Esophagus muscularis mucosa (tissue), 4 donors: ENCODE measurements around the gene PSME3IP1. TPM values are rescaled to one million over a fixed set of nuclear protein-coding genes. Genes with fewer than 3 reads are reported as not detected.

Source experiments
- DNase-seq: peaks from one replicate; pipeline ENCODE4 v3.0.0-alpha.2; 2017; ENCODE audit errors: extremely low spot score
- H3K27ac ChIP-seq, 4 donors: fragments of 200-600 bp; sonication (generic); replicated peaks in 1 of 4; 1 replicate in 3 of 4; 2 replicates in 1 of 4; pipeline ENCODE4 v1.5.1; 2016 to 2019; ENCODE audit warnings: mild to moderate bottlenecking in 1 of 4
- H3K27me3 ChIP-seq, 4 donors: fragments of 200-600 bp; sonication (generic); one replicate each; pipeline versions ENCODE4 v1.5.1 to v1.6.0; 2016 to 2019
- H3K36me3 ChIP-seq, 4 donors: fragments of 200-600 bp; sonication (generic); one replicate each; pipeline ENCODE4 v1.5.1; 2016 to 2019
- H3K4me1 ChIP-seq, 4 donors: fragments of 200-600 bp; sonication (generic); one replicate each; pipeline ENCODE4 v1.5.1; 2016 to 2019
- H3K4me3 ChIP-seq, 4 donors: fragments of 200-600 bp; sonication (generic); 1 replicate in 2 of 4; 2 replicates in 2 of 4; pipeline ENCODE4 v1.5.1; 2016 to 2019; ENCODE audit warnings: mild to moderate bottlenecking in 4 of 4, moderate library complexity in 1 of 4
- H3K9me3 ChIP-seq, 4 donors: fragments of 200-600 bp; sonication (generic); 1 replicate in 3 of 4; 2 replicates in 1 of 4; pipeline ENCODE4 v1.5.1; 2016 to 2019
- CTCF ChIP-seq, 3 experiments: fragments of 200-600 bp in 2 of 3; fragments of 450-650 bp in 1 of 3; sonication (generic) in 2 of 3; IDR thresholded peaks; one replicate each; pipeline ENCODE4 v1.5.1; 2017 to 2019; ENCODE audit warnings: antibody characterized with exemption in 3 of 3, mild to moderate bottlenecking in 2 of 3, moderate library complexity in 1 of 3
- EP300 ChIP-seq: sonication (generic); formaldehyde crosslinking; IDR thresholded peaks from one replicate; pipeline ENCODE4 v1.6.1; 2017; ENCODE audit warnings: antibody characterized with exemption
- POLR2A ChIP-seq: fragments of 450-650 bp; IDR thresholded peaks from one replicate; pipeline ENCODE4 v1.6.1; 2017; ENCODE audit warnings: antibody characterized with exemption, moderate library complexity, mild to moderate bottlenecking, low read depth
- POLR2AphosphoS5 ChIP-seq, 2 donors: sonication (generic); formaldehyde crosslinking; IDR thresholded peaks; one replicate each; pipeline ENCODE4 v1.6.1; 2017; ENCODE audit warnings: antibody characterized with exemption in 2 of 2
- WGBS: methylation state at CpG from one replicate; pipeline ENCODE4 v1.1.5; 2018; 5-methylcytosine and 5-hydroxymethylcytosine counted together
- intact Hi-C: fragments of 100-400 bp; cut with DNase I; formaldehyde crosslinking; loops from one replicate; pipeline ENCODE4 v1.15.1; 2023
- total RNA-seq, 4 donors: library from RNA; depleted of rRNA; stranded (reverse); fragments of >200 nt; gene quantifications; one replicate each; pipeline versions ENCODE4 v1.1.0 to v1.2.1, GENCODE V29; 2016

PSME3IP1 gene
- total RNA-seq, 4 donors from 2014 or later: 47.8 to 60.7 (median 57.5) TPM

GRCh38 chr16:57141822-57142631 is 43.8 kb downstream of the PSME3IP1 start:
- peaks cover 0 to 19% (median 13%) of the 10 kb centered on the region in 4 donors for H3K36me3 ChIP-seq
- peaks cover 45 to 70% (median 52%) of the 10 kb centered on the region in 4 donors for H3K4me1 ChIP-seq
- intact Hi-C loops: no loop called here
- H3K27ac ChIP-seq: no peak overlapping the region
- no peak overlapping the region for H3K4me3 ChIP-seq
- TF ChIP-seq CTCF (IDR thresholded peaks at IDR 0.05): no peak
- TF ChIP-seq POLR2A: no peak
- no peak for TF ChIP-seq POLR2AphosphoS5 (IDR thresholded peaks at IDR 0.05)
- TF ChIP-seq EP300: no peak
- H3K27me3 ChIP-seq: no peaks in the 10 kb centered on the region
- WGBS: 88% methylated on average over 16 of the region's 16 CpGs
- no peak for DNase-seq
- H3K9me3 ChIP-seq: no peaks in the 10 kb centered on the region

- Histone ChIP-seq H3K36me3 (peaks cover 0 to 23% (median 15%) of the 10 kb centered on the region in 4 donors), H3K27ac (no peak overlapping the region), H3K4me3 (no peak overlapping the region), H3K27me3 (no peaks in the 10 kb centered on the region), H3K4me1 (peaks cover 36 to 62% (median 49%) of the 10 kb centered on the region in 4 donors), H3K9me3 (no peaks in the 10 kb centered on the region)
- intact Hi-C loops: no loop called here
- TF ChIP-seq POLR2AphosphoS5 (IDR thresholded peaks at IDR 0.05): no peak
- TF ChIP-seq CTCF (IDR thresholded peaks at IDR 0.05): no peak
- TF ChIP-seq EP300: no peak
- no peak for TF ChIP-seq POLR2A
- WGBS: 96% methylated on average over 7 of the region's 7 CpGs
- DNase-seq: no peak
Measured at GRCh38 chr16:57140931-57141668, 44.7 kb downstream of the PSME3IP1 start.

GRCh38 chr16:57138281-57138935 is 47.4 kb downstream of the PSME3IP1 start:
- Histone ChIP-seq H3K9me3 (no peaks in the 10 kb centered on the region), H3K36me3 (peaks cover 0 to 35% (median 15%) of the 10 kb centered on the region in 4 donors), H3K27me3 (no peaks in the 10 kb centered on the region), H3K27ac (no peak overlapping the region), H3K4me1 (peaks cover 20 to 42% (median 27%) of the 10 kb centered on the region in 4 donors), H3K4me3 (no peak overlapping the region)
- no peak for DNase-seq
- TF ChIP-seq POLR2AphosphoS5 (IDR thresholded peaks at IDR 0.05): no peak
- TF ChIP-seq POLR2A: no peak
- no peak for TF ChIP-seq EP300
- no peak for TF ChIP-seq CTCF (IDR thresholded peaks at IDR 0.05)
- WGBS: 84% methylated on average over 10 of the region's 10 CpGs
- intact Hi-C loops: no loop called here

DNA sequence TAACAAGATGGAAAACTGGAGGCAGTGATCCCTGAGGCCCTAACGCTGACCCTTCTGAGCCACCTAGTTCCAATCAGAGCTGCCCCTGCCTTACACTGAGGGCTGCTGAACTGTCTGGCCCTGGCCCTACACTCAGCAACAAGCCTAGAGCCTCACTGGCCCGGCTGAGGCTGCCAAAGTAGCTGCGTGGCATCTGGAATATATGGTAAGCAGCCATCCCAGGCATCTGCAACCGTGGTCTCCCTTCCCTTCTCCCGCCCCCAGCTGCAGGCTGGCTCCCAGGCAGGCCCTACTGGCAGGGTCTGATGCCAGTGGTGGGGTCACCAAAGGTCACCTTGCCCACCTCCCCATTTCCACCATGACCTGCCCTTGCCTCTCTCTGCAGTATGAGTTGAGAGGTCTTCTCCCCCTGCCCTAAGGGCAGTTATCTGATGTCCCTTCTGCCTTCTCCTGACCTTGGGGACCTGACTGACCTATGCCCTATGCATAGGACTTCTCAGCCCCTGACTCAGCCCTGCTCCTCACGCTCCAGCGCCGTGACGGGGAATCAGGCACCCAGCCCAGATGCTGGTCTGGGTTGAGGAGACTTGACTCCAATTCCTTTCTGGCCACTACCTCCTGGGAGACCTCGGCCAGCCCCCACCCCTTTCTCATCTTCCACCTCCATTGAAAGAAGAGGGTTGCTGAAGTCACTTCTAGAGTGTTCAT is 48.1 kb downstream of the PSME3IP1 start:
- H3K9me3 ChIP-seq: no peaks in the 10 kb centered on the region
- peaks cover 14 to 35% (median 21%) of the 10 kb centered on the region in 4 donors for H3K4me1 ChIP-seq
- 71% methylated on average over 10 of the region's 10 CpGs for WGBS
- H3K36me3 ChIP-seq: peaks cover 0 to 41% (median 15%) of the 10 kb centered on the region in 4 donors
- TF ChIP-seq EP300 (no peak), CTCF (IDR thresholded peaks at IDR 0.05) (no peak), POLR2AphosphoS5 (IDR thresholded peaks at IDR 0.05) (no peak), POLR2A (no peak)
- DNase-seq: no peak
- no peaks in the 10 kb centered on the region for H3K27me3 ChIP-seq
- intact Hi-C loops: no loop called here
- no peak overlapping the region for H3K4me3 ChIP-seq
- H3K27ac ChIP-seq: no peak overlapping the region
